Embryonic facial prominence (tissue), 1 donor: ENCODE results near the gene ZNF385B.
"Not testable (repeated sequence)": the region's sequence is repeated elsewhere in the genome, so short reads cannot be mapped to it uniquely, and the experiment has no call there.

Experiments used
- DNase-seq: peaks from one replicate; pipeline ENCODE4 v3.0.0-alpha.2; 2016; ENCODE audit errors: extremely low spot score

Gene ZNF385B

GRCh38 chr2:179861416-179862067 is at the start of gene ZNF385B:
Gene ZNF385B (minus strand): TSS chr2:179861612.
- DNase-seq = no peak

- DNase-seq = no peak
These were observed 49.3 kb upstream of the ZNF385B start for GRCh38 chr2:179910735-179911113.

- DNase-seq = no peak
These were observed 48.7 kb upstream of the ZNF385B start for GRCh38 chr2:179909845-179910734.

- no peak for DNase-seq
These were observed 39.2 kb upstream of the ZNF385B start for GRCh38 chr2:179900655-179901054.

- DNase-seq = no peak
These were observed 38.3 kb upstream of the ZNF385B start for GRCh38 chr2:179899666-179900065.

- no peak for DNase-seq
These were observed 37.5 kb upstream of the ZNF385B start for GRCh38 chr2:179898873-179899272.

DNA sequence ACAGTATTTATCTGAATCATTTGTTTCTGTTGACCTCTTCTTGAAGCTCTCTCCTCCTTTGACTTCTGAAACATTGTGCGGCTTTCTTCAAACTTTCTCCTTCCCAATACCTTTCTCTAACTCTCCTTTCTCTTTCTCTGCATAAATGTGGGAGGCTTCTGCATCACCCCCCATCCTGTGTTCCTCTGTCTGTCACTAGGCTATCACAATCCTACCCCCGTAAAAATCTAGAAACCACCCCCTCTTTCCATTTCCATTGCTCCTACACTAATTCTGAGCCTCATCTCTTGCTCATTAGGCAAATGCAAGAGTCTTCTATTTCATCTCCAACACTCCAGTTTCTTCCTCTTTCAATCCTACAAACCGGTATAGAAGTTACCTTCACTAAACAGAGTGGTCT is 32.2 kb upstream of the ZNF385B start:
- DNase-seq = no peak

DNA sequence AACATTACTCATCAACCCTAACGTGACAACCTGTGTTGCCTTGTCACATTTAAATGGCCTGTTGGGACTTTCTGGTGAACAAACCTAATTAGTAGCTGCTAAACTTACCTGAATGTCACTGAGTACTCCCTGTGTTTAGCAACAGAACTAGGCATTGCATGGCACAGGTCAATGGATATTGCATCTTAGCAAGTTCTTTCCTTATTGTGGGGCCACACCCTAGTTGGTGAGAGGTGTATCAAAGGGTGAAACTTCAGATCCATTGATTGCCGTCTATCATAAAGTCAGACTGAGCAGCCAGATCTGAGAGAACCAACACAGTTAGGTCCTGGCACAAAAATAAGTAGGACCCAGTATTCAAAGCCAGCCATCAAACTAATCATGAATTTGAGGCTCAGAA is 29.8 kb upstream of the ZNF385B start:
- DNase-seq = no peak

DNA sequence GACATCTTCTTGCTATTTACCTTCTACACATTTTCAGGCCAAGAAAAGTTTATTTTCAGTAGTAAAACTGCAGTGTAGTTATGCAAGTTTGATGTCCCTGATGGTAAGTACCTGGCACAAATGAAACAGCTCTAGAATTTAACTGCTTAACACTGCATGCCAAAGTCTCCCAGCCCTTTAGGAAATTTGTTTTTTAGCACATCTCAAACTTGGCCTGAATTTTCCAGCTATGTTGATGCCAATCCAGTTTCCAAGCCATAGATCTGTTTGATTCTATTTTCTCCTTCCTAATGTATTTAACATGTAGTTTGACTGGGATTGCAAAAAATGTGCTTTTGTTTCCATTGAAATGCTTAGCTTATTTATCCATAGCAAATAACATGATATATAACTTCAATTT is 29.3 kb upstream of the ZNF385B start:
- no peak for DNase-seq

DNA sequence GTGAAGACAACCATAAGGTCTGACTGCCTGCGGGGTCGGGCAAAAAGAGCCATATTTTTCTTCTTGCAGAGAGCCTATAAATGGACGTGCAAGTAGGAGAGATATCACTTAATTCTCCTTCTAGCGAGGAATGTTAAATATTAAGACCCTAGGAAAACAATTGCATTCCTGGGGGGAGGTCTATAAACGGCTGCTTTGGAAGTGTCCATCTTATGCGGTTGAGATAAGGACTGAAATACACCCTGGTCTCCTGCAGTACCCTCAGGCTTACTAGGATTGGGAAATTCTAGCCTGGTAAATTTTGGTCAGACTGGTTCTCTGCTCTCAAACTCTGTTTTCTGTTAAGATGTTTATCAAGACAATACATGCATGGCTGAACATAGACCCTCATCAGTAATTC is 27.2 kb upstream of the ZNF385B start:
- DNase-seq = not testable (repeated sequence)

GRCh38 chr2:179884193-179884592 is 22.8 kb upstream of the ZNF385B start:
- no peak for DNase-seq

DNA sequence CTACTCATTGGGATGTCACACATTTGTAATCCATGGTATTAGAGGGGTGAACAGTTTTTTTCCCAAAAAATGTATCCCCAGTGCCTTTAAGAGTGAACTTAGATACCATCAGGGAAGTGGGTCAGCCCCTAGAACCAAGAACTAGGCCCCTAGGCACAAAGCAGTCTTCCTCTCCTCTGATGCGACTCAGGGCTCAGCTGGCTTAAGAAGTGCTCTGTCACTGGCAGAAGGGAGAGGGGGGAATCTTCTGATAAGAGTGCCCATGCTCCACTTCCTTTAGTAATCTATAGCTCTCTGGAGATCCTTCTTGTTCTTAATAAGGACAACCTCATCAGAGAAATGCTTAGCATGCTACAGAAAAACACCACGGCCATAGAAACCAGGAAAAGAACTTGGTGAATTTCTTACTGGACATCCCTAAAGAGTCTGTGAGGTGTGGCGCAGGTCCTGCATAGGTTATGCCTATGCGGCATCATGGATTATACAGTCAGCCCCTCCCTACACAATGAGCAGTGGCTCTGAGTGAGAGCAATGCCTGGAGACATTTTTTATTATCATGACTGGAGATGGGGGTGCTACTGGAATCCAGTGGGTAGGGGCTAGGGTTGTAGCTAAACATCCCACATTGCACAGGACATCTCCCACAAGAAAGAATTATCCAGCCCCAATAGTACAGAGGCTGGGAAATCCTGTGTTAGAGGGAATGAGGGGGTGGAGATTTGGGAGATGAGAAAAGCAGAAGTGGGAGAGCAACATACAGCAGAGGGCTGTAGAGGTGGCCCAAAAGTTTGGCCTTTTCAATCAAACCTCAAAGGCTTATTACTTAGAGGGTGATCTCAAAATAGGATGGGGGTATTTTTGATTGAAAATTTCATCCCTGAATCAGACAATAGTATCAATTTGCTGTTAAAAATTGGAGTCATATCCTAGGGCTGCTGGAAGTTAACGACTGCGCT is 21.7 kb upstream of the ZNF385B start:
- no peak for DNase-seq

DNA sequence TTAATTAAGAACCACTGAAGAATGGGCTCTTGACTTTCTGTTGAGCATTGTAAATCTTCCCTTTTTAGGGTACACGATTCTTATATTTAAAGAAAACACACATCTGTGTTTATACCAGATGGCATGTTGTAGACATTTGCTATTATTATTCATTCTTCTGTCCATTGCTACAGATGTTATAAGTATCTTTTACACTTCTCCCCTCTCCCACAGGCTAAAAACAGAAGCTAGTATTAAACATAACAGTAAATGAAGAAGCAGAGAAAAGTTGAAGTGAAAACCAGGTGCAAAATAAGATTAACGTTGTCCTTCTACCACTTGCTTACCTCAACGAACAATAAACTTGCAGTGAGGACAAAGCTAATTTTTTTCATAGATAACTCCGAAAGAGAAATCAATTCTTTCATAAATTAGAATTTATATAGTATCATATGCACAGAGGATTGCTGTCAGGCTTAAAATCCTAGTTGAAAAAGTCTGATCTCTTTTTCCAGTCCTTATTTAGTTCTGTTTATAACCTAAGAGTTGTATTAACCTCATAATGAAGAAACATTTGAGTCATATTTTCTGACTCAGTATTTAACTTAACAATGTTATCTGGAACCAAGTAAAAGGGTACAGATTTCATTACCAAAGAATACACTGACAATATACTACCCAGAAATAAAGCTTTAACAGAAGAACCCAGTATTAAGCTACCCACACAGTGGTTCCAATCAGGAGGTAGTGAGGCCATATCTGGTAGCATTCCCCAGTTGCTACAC is 16.4 kb upstream of the ZNF385B start:
- no peak for DNase-seq

DNA sequence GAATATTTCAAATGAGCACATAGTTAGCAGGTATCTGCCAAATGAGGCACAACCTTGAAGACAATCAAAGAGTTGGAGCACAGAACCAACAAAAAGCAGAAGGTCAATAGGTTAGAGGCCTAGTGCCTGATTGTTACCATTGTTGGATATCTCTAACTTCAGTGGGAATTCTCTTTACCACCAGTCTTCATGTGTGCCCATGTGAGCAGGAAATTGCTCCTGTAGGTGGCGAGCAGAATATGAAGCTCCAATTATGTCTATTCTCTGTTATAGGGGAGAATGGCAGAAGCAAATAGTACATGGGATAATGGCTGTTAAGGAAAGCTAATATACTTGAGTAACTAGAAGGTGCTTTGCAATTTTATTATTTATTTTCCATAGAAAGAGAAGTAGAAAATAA is 14.9 kb upstream of the ZNF385B start:
- no peak for DNase-seq

GRCh38 chr2:179875864-179876263 is 14.5 kb upstream of the ZNF385B start:
- DNase-seq = no peak

GRCh38 chr2:179862898-179863458 is 1.6 kb upstream of the ZNF385B start:
- no peak for DNase-seq

- DNase-seq = no peak
These were observed 391 bp downstream of the ZNF385B start for GRCh38 chr2:179861027-179861415.

DNA sequence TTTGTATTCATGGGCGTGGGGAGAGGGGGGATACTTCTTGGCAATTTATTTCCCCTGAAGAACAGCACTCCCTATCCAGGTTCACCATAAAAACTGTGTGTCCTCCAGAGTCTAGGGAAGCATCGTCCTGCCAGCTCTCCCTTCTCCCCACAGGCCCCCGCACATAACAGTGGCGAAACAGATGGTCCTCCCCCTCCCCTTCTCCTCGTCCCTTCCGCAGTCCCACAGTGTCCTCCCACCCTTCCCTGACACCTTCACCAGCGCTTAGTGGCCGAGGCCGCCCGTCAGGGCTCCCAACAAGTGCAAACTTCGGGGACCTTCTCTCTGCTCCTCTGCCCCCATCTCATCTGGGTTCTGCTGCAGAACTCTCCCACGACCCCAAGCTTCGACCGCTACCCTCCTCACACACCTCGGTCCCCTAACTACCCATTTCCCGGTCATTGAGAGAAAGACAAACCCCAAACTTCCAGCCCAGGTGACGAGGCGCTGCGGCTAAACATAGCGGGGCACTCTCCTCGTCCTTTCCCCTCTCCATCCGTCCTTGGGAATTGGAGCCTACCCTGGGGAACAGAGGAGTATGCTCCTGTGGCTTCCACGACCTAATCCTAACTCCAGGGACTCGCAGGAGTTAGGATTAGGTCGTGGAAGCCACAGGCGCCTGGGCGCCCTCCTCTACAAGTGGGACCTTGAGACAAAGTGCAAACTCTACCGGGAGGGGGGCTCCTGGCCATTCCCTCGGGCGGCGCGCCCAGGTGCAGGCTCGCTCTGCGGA is 971 bp downstream of the ZNF385B start:
- no peak for DNase-seq

GRCh38 chr2:179859523-179859922 is 1.9 kb downstream of the ZNF385B start:
- DNase-seq = no peak

- DNase-seq = no peak
These were observed 4.2 kb downstream of the ZNF385B start for GRCh38 chr2:179857236-179857635.
